Uterus (tissue), 4 donors: ENCODE results near the gene NACA. TPM values are rescaled to one million over a fixed set of nuclear protein-coding genes. Genes with fewer than 3 reads are reported as not detected.

ENCODE experiments used
- DNase-seq, 2 donors: peaks; one replicate each; pipeline ENCODE4 v3.0.0-alpha.2; 2019 to 2020
- H3K27ac ChIP-seq, 2 donors: fragments of 200-600 bp; sonication (generic); 1 replicate in 1 of 2; 2 replicates in 1 of 2; pipeline ENCODE4 v1.5.1; 2016 to 2018
- H3K27me3 ChIP-seq, 2 donors: fragments of 200-600 bp; sonication (generic); one replicate each; pipeline ENCODE4 v1.5.1; 2018 to 2019; ENCODE audit warnings: control low read depth in 1 of 2
- H3K36me3 ChIP-seq, 2 donors: fragments of 200-600 bp; sonication (generic); one replicate each; pipeline ENCODE4 v1.5.1; 2019; ENCODE audit warnings: control low read depth in 1 of 2
- H3K4me1 ChIP-seq, 2 donors: fragments of 200-600 bp; sonication (generic); one replicate each; pipeline ENCODE4 v1.5.1; 2018 to 2019; ENCODE audit warnings: control low read depth in 1 of 2
- H3K4me3 ChIP-seq, 2 donors: fragments of 200-600 bp; sonication (generic); 1 replicate in 1 of 2; 2 replicates in 1 of 2; pipeline ENCODE4 v1.5.1; 2018 to 2019; ENCODE audit warnings: mild to moderate bottlenecking in 1 of 2
- H3K9me3 ChIP-seq, 2 donors: fragments of 200-600 bp; sonication (generic); one replicate each; pipeline ENCODE4 v1.5.1; 2019; ENCODE audit warnings: control low read depth in 1 of 2
- POLR2A ChIP-seq, 2 donors: fragments of 450-650 bp; IDR thresholded peaks; one replicate each; pipeline ENCODE4 v1.6.1; 2016; ENCODE audit warnings: antibody characterized with exemption in 2 of 2, mild to moderate bottlenecking in 1 of 2, moderate library complexity in 1 of 2
- intact Hi-C: fragments of 100-400 bp; cut with DNase I; formaldehyde crosslinking; loops from one replicate; pipeline ENCODE4 v1.15.1; 2023; ENCODE audit warnings: low total_unique reads
- total RNA-seq, 4 donors: library from RNA; depleted of rRNA in 3 of 4; stranded (reverse); fragments of >200 nt in 3 of 4; gene quantifications; one replicate each; pipeline versions ENCODE4 v1.1.0 to v1.2.4, GENCODE V29; 2014 to 2023
- TF ChIP-seq, protein P1 (sequence below), 4 experiments: fragments of 200-600 bp in 2 of 4; fragments of 450-650 bp in 2 of 4; sonication (generic) in 2 of 4; IDR thresholded peaks; one replicate each; pipeline ENCODE4 v1.5.1; 2016 to 2019; ENCODE audit warnings: antibody characterized with exemption in 4 of 4, mild to moderate bottlenecking in 2 of 4, moderate library complexity in 1 of 4
- donor health status: DM: yes; HTN: yes; CAD: no.

The NACA gene
- total RNA-seq, 4 donors from 2014 or later = 942 to 2,684 (median 1,304) TPM

DNA sequence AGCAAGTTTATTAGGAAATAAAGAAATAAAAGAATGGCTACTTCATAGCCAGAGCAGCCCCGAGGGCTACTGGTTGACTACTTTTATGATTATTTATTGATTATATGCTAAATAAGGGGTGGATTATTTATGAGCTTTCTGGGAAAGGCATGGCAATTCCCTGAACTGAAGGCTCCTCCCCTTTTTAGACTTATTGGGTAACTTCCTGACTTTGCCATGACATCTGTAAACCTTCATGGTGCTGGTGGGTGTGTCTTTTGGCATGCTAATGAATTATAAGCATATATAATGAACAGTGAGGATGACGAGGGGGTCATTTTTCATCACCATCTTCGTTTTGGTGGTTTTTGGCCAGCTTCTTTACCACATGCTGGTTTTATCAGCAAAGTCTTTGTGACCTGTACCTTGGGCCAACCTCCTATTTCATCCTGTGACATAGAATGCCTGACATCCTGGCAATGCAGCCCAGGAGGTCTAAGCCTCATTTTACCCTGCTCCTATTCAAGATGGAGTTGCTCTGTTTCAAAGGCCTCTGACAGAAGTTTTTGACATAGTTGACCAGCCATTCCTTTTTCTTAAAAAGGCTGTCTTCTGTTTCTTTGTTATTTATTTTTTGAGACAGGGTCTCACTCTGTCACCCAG, 26.0 kb downstream of the NACA start:
- no peaks in the 10 kb centered on the region for H3K4me1 ChIP-seq
- intact Hi-C loops = no loop called here
- DNase-seq = no peak
- no peak overlapping the region for H3K4me3 ChIP-seq
- H3K27me3 ChIP-seq = no peaks in the 10 kb centered on the region
- TF ChIP-seq, protein P1, sequence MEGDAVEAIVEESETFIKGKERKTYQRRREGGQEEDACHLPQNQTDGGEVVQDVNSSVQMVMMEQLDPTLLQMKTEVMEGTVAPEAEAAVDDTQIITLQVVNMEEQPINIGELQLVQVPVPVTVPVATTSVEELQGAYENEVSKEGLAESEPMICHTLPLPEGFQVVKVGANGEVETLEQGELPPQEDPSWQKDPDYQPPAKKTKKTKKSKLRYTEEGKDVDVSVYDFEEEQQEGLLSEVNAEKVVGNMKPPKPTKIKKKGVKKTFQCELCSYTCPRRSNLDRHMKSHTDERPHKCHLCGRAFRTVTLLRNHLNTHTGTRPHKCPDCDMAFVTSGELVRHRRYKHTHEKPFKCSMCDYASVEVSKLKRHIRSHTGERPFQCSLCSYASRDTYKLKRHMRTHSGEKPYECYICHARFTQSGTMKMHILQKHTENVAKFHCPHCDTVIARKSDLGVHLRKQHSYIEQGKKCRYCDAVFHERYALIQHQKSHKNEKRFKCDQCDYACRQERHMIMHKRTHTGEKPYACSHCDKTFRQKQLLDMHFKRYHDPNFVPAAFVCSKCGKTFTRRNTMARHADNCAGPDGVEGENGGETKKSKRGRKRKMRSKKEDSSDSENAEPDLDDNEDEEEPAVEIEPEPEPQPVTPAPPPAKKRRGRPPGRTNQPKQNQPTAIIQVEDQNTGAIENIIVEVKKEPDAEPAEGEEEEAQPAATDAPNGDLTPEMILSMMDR (IDR thresholded peaks at IDR 0.05) = no peak
- no peak for TF ChIP-seq POLR2A (IDR thresholded peaks at IDR 0.05)
- H3K9me3 ChIP-seq = no peaks in the 10 kb centered on the region
- no peaks in the 10 kb centered on the region for H3K36me3 ChIP-seq
- no peak overlapping the region for H3K27ac ChIP-seq

DNA sequence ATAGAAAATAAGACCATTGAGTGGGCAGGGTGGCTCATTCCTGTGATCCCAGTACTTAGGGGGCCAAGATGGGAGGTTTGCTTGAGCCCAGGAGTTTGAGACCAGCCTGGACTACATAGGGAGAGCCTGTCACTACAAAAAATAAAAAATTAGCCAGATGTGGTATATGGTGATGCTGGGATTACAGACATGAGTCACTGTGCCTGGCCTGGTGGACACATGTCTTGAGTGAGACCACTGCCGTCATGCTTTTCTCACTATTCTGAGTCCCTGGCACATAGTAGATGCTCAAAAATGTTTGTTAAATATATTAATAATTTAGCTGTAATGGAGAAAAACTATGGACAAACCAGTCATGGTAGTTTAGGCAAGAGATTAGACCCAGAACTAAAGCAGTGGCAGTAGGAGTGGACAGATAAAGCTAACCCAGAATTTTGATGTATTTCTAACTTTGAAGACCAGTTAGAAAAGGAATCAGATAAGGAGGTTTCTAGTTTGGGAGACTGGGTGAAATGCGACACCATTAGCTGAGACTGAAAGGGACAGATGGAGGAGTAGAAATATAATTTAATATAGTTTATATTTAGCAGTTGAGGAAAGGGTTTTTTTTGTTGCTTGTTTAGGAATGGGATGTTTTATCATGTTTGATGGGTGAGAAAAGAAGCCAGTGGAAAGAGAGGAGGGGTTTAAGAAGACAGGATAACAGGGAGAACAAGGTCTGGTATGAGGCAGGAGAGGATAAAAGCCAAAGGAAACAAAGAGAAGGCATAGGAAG, 29.6 kb downstream of the NACA start:
- Histone ChIP-seq H3K4me1 (no peaks in the 10 kb centered on the region), H3K36me3 (no peaks in the 10 kb centered on the region), H3K4me3 (no peak overlapping the region), H3K9me3 (no peaks in the 10 kb centered on the region), H3K27ac (no peak overlapping the region), H3K27me3 (no peaks in the 10 kb centered on the region)
- no peak for DNase-seq
- intact Hi-C loops = no loop called here
- TF ChIP-seq POLR2A (IDR thresholded peaks at IDR 0.05) = no peak

DNA sequence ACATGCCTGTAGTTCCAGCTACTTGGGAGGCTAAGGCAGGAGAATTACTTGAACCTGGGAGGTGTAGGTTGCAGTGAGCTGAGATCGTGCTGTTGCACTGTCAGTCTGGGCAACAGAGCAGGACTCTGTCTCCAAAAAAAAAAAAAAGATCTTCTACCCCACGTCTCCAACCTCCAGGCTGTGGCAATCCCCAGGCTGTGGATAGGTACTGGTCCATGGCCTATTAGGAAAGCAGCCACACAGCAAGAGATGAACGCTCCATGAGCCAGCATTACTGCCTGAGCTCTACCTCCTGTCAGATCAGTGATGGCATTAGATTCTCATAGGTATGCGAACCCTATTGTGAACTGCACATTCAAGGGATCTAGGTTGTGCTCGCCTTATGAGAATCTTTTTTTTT, 30.9 kb downstream of the NACA start:
- no peak for DNase-seq
- no peak overlapping the region for H3K27ac ChIP-seq
- H3K4me1 ChIP-seq = no peaks in the 10 kb centered on the region
- intact Hi-C loops = no loop called here
- no peak overlapping the region for H3K4me3 ChIP-seq
- H3K36me3 ChIP-seq = no peaks in the 10 kb centered on the region
- no peaks in the 10 kb centered on the region for H3K27me3 ChIP-seq
- no peaks in the 10 kb centered on the region for H3K9me3 ChIP-seq
- TF ChIP-seq, protein P1 (IDR thresholded peaks at IDR 0.05) = no peak
- TF ChIP-seq POLR2A (IDR thresholded peaks at IDR 0.05) = no peak

- TF ChIP-seq, protein P1 (IDR thresholded peaks at IDR 0.05) = no peak
- no peak for TF ChIP-seq POLR2A (IDR thresholded peaks at IDR 0.05)
- H3K27me3 ChIP-seq = no peaks in the 10 kb centered on the region
- H3K4me3 ChIP-seq = peak overlapping the region; percentile 93 to 98
- peak overlapping the region; percentile 99 to 100 for H3K27ac ChIP-seq
- H3K36me3 ChIP-seq = no peaks in the 10 kb centered on the region
- intact Hi-C loops = loop anchor here (5.0 kb wide), 1 partner anchor 39 kb away; the partner anchor contains the start of gene NACA
- no peaks in the 10 kb centered on the region for H3K4me1 ChIP-seq
- no peak for DNase-seq
- H3K9me3 ChIP-seq = no peaks in the 10 kb centered on the region
Measured at GRCh38 chr12:56688846-56689109, 36.3 kb downstream of the NACA start.

- intact Hi-C loops = loop anchor here (5.0 kb wide), 1 partner anchor 39 kb away; the partner anchor contains the start of gene NACA
- Histone ChIP-seq H3K4me1 (no peaks in the 10 kb centered on the region), H3K36me3 (no peaks in the 10 kb centered on the region), H3K27ac (peak within 1 kb of the TSS; percentile 99 to 100), H3K27me3 (no peaks in the 10 kb centered on the region), H3K4me3 (peak within 1 kb of the TSS; percentile 93 to 98), H3K9me3 (no peaks in the 10 kb centered on the region)
- TF ChIP-seq POLR2A (IDR thresholded peaks at IDR 0.05) = peak; percentile 92 to 97
- TF ChIP-seq, protein P1 (IDR thresholded peaks at IDR 0.05) = peak in 2 of 4 experiments; percentile 19 to 45
- DNase-seq = peak; percentile 98
Measured at GRCh38 chr12:56688129-56688845, 36.8 kb downstream of the NACA start, which contains the start of gene PTGES3. PTGES3 (minus strand) TSS chr12:56688284; CDS start chr12:56687999, 285 bp downstream.
